HG03095 (cell line): Measurements from ENCODE around the gene PCDHGC3.

Source experiments
- ATAC-seq: cut with Tn5 transposase; IDR thresholded peaks from one replicate; pipeline ENCODE4 v1.9.1; 2021; ENCODE audit warnings: moderate library complexity; ENCODE audit not compliant: unreplicated experiment

PCDHGC3 gene

DNA sequence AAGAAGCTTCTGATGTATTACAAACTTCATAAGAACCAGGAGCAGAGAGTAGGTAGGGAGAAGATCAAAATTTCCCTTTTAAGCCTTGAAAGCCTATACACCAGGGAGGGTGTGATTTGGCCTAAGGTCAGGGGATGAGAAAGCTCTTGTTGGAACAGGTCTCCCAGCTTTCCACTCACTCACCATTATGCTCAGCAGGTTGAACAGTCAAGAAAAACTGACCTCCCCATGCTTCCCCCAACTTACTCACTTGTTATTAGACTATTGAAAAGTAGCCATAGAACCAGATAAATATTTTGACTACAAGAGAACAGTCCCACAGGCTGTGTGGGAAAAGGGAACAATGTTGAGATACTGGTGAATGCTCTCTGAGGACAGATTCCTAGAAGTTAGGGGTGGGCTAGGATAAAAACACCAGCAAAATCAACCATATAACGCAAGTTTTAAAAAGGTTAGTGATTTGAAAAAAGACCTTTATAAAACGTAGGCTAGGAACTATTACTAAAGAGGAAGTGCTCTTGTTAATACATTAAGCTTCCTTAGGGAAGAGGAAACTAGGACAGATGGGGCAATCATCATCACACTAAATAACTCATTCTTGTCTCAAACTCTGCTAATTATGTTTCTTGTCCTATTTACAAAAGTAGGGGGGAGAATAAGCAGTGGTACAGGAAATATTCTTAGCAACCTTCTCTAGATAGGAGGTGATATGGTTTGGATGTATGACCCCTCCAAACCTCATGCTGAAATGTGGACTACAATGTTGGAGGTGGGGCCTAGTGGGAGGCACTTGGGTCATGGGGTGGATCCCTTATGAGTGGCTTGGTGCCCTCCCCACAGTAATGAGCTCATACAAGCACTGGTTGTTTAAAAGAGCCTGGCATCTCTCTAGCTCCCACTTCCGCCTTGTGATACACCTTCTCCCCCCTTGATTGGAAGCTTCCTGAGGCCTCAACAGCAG is 44.1 kb downstream of the PCDHGC3 start:
- no peak for ATAC-seq

DNA sequence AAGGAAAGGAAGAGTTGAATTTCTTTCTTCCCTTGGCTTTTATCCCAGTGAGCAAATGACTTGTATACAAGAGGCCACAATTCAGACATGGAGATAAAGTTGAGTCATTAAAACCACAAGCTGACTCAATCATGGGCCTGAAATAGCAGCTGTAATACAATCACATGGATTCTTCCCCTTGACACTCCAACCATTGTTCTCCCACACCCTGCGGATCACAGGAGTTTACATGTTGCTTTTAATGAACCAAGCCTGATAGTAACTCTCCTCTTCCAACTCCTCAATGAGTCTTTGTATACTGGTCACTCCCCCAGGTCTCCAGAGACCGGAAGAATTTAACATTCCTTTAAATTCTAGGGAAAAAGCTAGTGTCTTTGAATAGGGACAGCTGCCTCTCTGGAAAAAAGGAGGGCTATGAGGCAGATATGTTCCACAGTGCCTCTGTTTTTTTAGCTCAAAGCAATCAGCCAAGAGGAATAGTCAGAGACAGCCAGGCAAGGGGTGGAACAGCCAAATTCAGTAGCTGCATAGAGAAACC is 45.5 kb downstream of the PCDHGC3 start:
- no peak for ATAC-seq

DNA sequence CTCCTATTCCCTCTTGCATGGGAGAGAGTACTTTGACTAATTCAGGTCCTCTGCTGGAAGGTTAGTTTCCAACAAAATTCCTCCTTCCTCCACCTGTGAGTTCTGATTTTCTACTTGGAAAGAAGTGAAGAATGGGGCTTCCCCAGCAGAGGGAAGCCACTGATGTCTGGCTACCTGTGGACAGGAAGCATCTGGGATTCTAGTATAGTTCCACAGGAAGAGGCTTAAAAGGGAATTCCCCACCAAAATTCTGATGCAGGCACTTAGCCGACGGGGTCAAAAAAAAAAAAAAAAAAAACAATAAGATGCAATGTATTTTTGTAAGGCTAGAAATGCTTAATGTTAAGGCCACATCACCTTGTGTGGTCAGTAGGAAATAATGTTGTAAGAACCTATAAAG is 46.5 kb downstream of the PCDHGC3 start:
- ATAC-seq: no peak

DNA sequence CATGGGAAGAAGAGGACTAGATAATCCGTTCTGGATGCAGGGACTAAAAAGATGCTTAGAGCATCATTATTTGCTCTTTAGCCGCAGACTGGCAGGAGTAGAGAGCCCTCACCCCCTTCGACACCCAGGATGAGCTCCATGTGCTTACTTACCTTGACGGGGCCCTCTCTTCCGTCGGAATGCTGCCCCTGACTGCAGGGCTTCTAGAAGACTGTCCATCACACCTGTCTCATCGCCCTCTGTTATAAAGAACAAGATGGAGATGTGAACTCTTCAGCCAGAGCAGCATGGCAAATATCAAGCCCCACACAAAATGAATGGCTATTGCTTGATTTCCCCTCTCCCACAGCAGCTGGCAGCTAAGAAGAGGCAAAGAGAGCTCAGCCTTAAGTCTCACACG is 48.2 kb downstream of the PCDHGC3 start:
- ATAC-seq: no peak

DNA sequence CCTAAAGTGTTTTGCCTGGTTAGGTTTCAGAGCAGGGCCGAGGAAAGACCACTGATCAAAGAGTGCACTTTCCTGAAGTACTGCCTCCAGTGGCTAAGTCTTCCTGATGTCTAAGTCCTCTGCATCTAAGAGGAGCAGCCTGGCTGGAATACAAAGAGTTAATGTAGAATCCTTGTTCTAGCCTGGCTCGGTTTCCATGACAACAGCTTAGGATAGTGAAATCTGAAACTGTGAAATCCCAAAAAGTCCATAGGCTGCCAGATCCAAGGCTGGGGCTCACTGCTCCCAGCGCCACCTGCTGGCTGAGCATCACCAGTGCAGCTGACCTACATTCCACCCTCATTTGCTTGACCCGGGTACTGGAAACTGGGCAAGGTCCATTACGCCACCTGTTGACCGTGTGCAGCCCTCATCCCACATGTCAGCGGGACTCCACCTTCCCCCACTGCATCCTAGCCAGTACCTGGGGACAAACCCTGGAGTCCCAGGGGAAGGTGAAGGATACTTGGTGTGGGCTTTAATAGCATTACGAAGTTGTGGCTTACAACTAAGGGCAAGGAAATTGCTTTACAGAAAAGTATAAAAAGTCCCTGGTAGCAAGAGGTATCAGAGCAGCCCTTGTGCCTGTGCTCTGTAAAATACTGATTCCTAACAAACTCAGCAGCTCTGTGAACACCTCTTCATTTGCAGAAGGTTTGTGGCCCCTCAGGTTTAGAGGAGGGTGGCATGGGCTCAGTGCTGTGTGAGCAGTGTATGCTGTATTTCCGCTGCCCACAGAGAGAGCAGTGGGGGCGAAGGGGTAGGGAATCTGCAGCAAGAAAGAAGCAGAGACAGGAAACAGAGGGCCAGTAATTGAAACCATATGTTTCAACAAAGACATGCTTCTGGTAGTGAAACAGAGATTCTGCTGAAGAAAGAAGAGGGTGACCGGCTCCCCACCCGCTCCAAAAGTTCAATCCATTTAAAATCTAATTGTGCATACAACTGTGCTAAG is 49.1 kb downstream of the PCDHGC3 start:
- peak; percentile 50 for ATAC-seq

DNA sequence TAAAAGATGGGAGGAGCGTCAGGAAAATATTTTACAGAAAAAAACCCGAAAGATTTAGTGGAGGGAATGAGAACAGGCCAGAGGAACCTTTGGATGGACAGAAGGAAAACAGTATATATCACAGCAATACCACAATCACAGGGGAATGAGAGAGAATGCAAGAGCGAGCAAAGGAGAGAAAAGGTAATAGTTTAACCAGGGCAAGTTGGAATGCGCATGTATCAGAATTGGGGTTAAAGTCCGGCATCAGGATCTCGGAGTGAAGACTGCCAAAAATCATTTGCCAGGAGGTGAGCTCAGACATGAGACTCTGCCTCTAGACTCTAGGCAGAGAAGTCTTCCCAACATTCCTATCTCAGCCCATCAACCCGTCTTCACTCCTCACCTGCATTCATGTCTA is 49.9 kb downstream of the PCDHGC3 start:
- no peak for ATAC-seq

DNA sequence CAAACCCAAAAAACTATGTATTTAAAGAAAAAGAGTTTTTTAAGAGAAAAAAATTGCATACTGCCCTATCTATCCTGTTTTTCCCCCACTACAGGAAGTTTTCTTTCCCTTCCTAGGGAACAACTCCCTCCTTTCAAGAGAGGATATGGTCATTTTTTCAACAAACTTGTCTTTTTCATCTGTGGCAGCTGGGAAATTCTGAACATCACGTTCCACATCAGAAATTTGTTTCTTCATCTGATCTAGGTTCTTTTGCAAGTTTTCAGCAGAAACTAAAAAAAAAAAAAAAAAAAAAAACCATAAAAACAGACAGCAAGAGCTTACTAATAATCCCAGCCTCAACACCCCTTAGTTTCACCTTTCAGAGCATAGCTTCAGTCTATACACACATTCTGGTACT is 51.7 kb downstream of the PCDHGC3 start:
- ATAC-seq: no peak
